Adrenal gland (tissue), 12 donors: ENCODE measurements around the gene ZSWIM5. TPM values are rescaled to one million over a fixed set of nuclear protein-coding genes. Genes with fewer than 3 reads are reported as not detected.
"Not testable (repeated sequence)": the region's sequence is repeated elsewhere in the genome, so short reads cannot be mapped to it uniquely, and the experiment has no call there.

Source experiments
- DNase-seq, 7 donors: peaks; one replicate each; pipeline ENCODE4 v3.0.0-alpha.2; 2019 to 2020
- H3K27ac ChIP-seq, 5 donors: fragments of 200-600 bp; sonication (generic) in 4 of 5; 1 replicate in 3 of 5; 2 replicates in 2 of 5; pipeline versions ENCODE4 v1.5.1 to v1.8.0; 2016 to 2020; ENCODE audit warnings: mild to moderate bottlenecking in 1 of 5
- H3K27me3 ChIP-seq: fragments of 200-600 bp; 2 replicates; pipeline ENCODE4 v1.8.0; 2021
- H3K36me3 ChIP-seq, 2 donors: fragments of 200-600 bp; replicated peaks in 1 of 2; 1 replicate in 1 of 2; 2 replicates in 1 of 2; pipeline versions ENCODE4 v1.5.1 to v1.8.0; 2018 to 2022
- H3K4me1 ChIP-seq, 2 donors: fragments of 200-600 bp; replicated peaks in 1 of 2; 1 replicate in 1 of 2; 2 replicates in 1 of 2; pipeline versions ENCODE4 v1.5.1 to v1.8.0; 2018 to 2021
- H3K4me3 ChIP-seq, 4 donors: fragments of 200-600 bp; sonication (generic) in 3 of 4; one replicate each; pipeline ENCODE4 v1.5.1; 2016 to 2018
- H3K9me3 ChIP-seq, 3 donors: fragments of 200-600 bp; sonication (generic) in 1 of 3; replicated peaks in 1 of 3; 1 replicate in 2 of 3; 2 replicates in 1 of 3; pipeline versions ENCODE4 v1.5.1 to v1.8.0; 2016 to 2021
- CTCF ChIP-seq, 6 experiments: fragments of 450-650 bp in 4 of 6; fragments of 200-600 bp in 2 of 6; sonication (generic) in 1 of 6; IDR thresholded peaks; 1 replicate in 5 of 6; 2 replicates in 1 of 6; pipeline versions ENCODE4 v1.5.1 to v1.8.0; 2016 to 2021; ENCODE audit warnings: antibody characterized with exemption in 6 of 6, mild to moderate bottlenecking in 2 of 6, moderate library complexity in 1 of 6
- POLR2A ChIP-seq, 2 donors: fragments of 450-650 bp; IDR thresholded peaks; one replicate each; pipeline ENCODE4 v1.6.1; 2017; ENCODE audit warnings: antibody characterized with exemption in 2 of 2, mild to moderate bottlenecking in 2 of 2, moderate library complexity in 1 of 2
- WGBS, 4 donors: extraction: QIAGEN DNeasy Blood & Tissue Kit in 2 of 4; methylation state at CpG; one replicate each; pipeline versions ENCODE4 v1.1.5 to v1.1.7; 2013 to 2017; 5-methylcytosine and 5-hydroxymethylcytosine counted together
- intact Hi-C, 2 donors: fragments of 100-400 bp; cut with DNase I; formaldehyde crosslinking; loops; one replicate each; pipeline versions ENCODE4 v1.14.1 to v1.15.0; 2022 to 2023
- polyA plus RNA-seq, 3 donors: library from polyadenylated mRNA; stranded (reverse); fragments of 200-250 nt in 2 of 3; fragments of 350-450 nt in 1 of 3; fragmentation: Illumina TruSeq in 1 of 3; extraction: RNeasy Lipid Tissue Mini Kit (QIAGEN cat#74804) in 1 of 3; gene quantifications; one replicate each; pipeline ENCODE4 v1.2.3, GENCODE V29; 2013 to 2014
- total RNA-seq, 9 donors: library from RNA; depleted of rRNA in 4 of 9; stranded (reverse); fragments of >200 nt in 4 of 9; fragments of 120-200 nt in 1 of 9; fragmentation: NEBNext Ultra II Directional in 1 of 9; extraction: Animal tissue kit (Norgen Biotek cat#: 25700) in 1 of 9; gene quantifications; one replicate each; pipeline versions ENCODE4 v1.1.0 to v1.2.4, GENCODE V29; 2013 to 2023
- donor health status: healthy with polysubstance abuse.
- donor health status: Bipolar disorder and iron deficiency.
- donor health status: DM: yes; HTN: yes; CAD: no.
- donor health status: DM: no; HTN: no; CAD: no.
- donor health status: DM: no; HTN: no; CAD: no.
- donor health status: DM: yes; HTN: yes; CAD: no.

Gene ZSWIM5
- total and polyA plus RNA-seq, 12 donors, result 5.0 to 34.0 (median 18.7) TPM

GRCh38 chr1:45191418-45191783 lies 15.0 kb downstream of the ZSWIM5 start:
- DNase-seq, result no peak
- no peaks in the 10 kb centered on the region for H3K36me3 ChIP-seq
- no peak overlapping the region for H3K4me3 ChIP-seq
- 69 to 80% (median 76%) methylated on average over 4 of the region's 4 CpGs for WGBS, 4 donors
- no peaks in the 10 kb centered on the region for H3K9me3 ChIP-seq
- peaks cover 0 to 27% of the 10 kb centered on the region in 2 donors for H3K4me1 ChIP-seq
- H3K27me3 ChIP-seq, result no peaks in the 10 kb centered on the region
- no peak for TF ChIP-seq CTCF (IDR thresholded peaks at IDR 0.05)
- TF ChIP-seq POLR2A (IDR thresholded peaks at IDR 0.05), result no peak
- intact Hi-C loops, result no loop called here
- peak overlapping the region in 3 of 5 donors; percentile 21 to 46 (median 30) for H3K27ac ChIP-seq

GRCh38 chr1:45187725-45188124 lies 18.7 kb downstream of the ZSWIM5 start:
- 66 to 82% (median 74%) methylated on average over 2 of the region's 2 CpGs for WGBS, 4 donors
- no peak for TF ChIP-seq CTCF (IDR thresholded peaks at IDR 0.05)

GRCh38 chr1:45179918-45180519 lies 26.4 kb downstream of the ZSWIM5 start:
- H3K4me3 ChIP-seq, H3K27ac ChIP-seq, DNase-seq, intact Hi-C loops, H3K9me3 ChIP-seq, H3K27me3 ChIP-seq, H3K36me3 ChIP-seq: not testable (repeated sequence)
- peaks cover 0 to 13% of the 10 kb centered on the region in 2 donors for H3K4me1 ChIP-seq
- WGBS, 4 donors, result 93 to 98% (median 94%) methylated on average over 16 to 19 of the region's 21 CpGs

More at GRCh38 chr1:45187725-45188124, 18.7 kb downstream of the ZSWIM5 start:
- H3K4me3 ChIP-seq, result no peak overlapping the region
- no peaks in the 10 kb centered on the region for H3K27me3 ChIP-seq
- DNase-seq, result no peak
- no peaks in the 10 kb centered on the region for H3K9me3 ChIP-seq
- H3K36me3 ChIP-seq, result no peaks in the 10 kb centered on the region
- intact Hi-C loops, result no loop called here
- H3K4me1 ChIP-seq, result peaks cover 0 to 19% of the 10 kb centered on the region in 2 donors
- no peak overlapping the region for H3K27ac ChIP-seq

GRCh38 chr1:45177452-45177851 lies 29.0 kb downstream of the ZSWIM5 start:
- TF ChIP-seq CTCF (IDR thresholded peaks at IDR 0.05) (no peak), POLR2A (IDR thresholded peaks at IDR 0.05) (no peak)
- intact Hi-C loops, result no loop called here
- H3K27me3 ChIP-seq, result no peaks in the 10 kb centered on the region
- H3K9me3 ChIP-seq, result no peaks in the 10 kb centered on the region
- no peaks in the 10 kb centered on the region for H3K36me3 ChIP-seq
- H3K4me3 ChIP-seq, result no peak overlapping the region
- WGBS, 4 donors, result 39 to 57% (median 45%) methylated on average over 1 of the region's 1 CpG
- peaks cover 0 to 20% of the 10 kb centered on the region in 2 donors for H3K4me1 ChIP-seq
- H3K27ac ChIP-seq, result peak overlapping the region in 2 of 5 donors; percentile 6 to 11
- no peak for DNase-seq

- Histone ChIP-seq H3K9me3 (no peaks in the 10 kb centered on the region), H3K27ac (no peak overlapping the region), H3K4me3 (no peak overlapping the region), H3K27me3 (no peaks in the 10 kb centered on the region), H3K4me1 (peaks cover 0 to 30% of the 10 kb centered on the region in 2 donors), H3K36me3 (no peaks in the 10 kb centered on the region)
- TF ChIP-seq POLR2A (IDR thresholded peaks at IDR 0.05) (no peak), CTCF (IDR thresholded peaks at IDR 0.05) (no peak)
- WGBS, 4 donors, result 77 to 83% (median 80%) methylated on average over 3 of the region's 3 CpGs
- intact Hi-C loops, result no loop called here
- no peak for DNase-seq
These were observed 33.6 kb downstream of the ZSWIM5 start for GRCh38 chr1:45172764-45173163.
